ENCODE data around the gene BCAS3.

The BCAS3 gene

GRCh38 chr17:61361084-61361483 is 683.4 kb downstream of the BCAS3 start:
- no peaks in the 10 kb centered on the region for H3K27me3 ChIP-seq
- TF ChIP-seq CTCF (IDR thresholded peaks at IDR 0.05), result no peak
- H3K27ac ChIP-seq, result peak overlapping the region in 1 of 2 donors; percentile 6
- H3K36me3 ChIP-seq, result no peaks in the 10 kb centered on the region
- intact Hi-C loops (cut with DNase I; ENCODE audit: low total_unique reads), result no loop called here
- H3K4me3 ChIP-seq, result no peak overlapping the region
- H3K4me1 ChIP-seq, result peaks cover 0 to 26% (median 5%) of the 10 kb centered on the region in 4 donors
- no peak for DNase-seq
- H3K9me3 ChIP-seq, result no peaks in the 10 kb centered on the region

GRCh38 chr17:61362396-61362795 is 684.7 kb downstream of the BCAS3 start:
- intact Hi-C loops (cut with DNase I; ENCODE audit: low total_unique reads), result no loop called here
- no peak for TF ChIP-seq CTCF (IDR thresholded peaks at IDR 0.05)
- H3K27ac ChIP-seq, result no peak overlapping the region
- peaks cover 0 to 18% (median 4%) of the 10 kb centered on the region in 4 donors for H3K4me1 ChIP-seq
- no peaks in the 10 kb centered on the region for H3K27me3 ChIP-seq
- no peaks in the 10 kb centered on the region for H3K9me3 ChIP-seq
- DNase-seq, result no peak
- no peaks in the 10 kb centered on the region for H3K36me3 ChIP-seq
- H3K4me3 ChIP-seq, result no peak overlapping the region

- TF ChIP-seq CTCF (IDR thresholded peaks at IDR 0.05), result no peak
- H3K27ac ChIP-seq, result no peak overlapping the region
These were observed 685.4 kb downstream of the BCAS3 start for GRCh38 chr17:61362852-61363600.

GRCh38 chr17:61363601-61364462 is 686.2 kb downstream of the BCAS3 start:
- no peak for DNase-seq
- H3K27ac ChIP-seq, result no peak overlapping the region
- intact Hi-C loops (cut with DNase I; ENCODE audit: low total_unique reads), result no loop called here
- no peaks in the 10 kb centered on the region for H3K27me3 ChIP-seq
- no peak overlapping the region for H3K4me3 ChIP-seq
- no peak for TF ChIP-seq CTCF (IDR thresholded peaks at IDR 0.05)
- peaks cover 0 to 18% (median 4%) of the 10 kb centered on the region in 4 donors for H3K4me1 ChIP-seq
- peaks cover 0 to 4% (median 4%) of the 10 kb centered on the region in 3 donors for H3K36me3 ChIP-seq
- no peaks in the 10 kb centered on the region for H3K9me3 ChIP-seq

More at GRCh38 chr17:61362852-61363600, 685.4 kb downstream of the BCAS3 start:
- intact Hi-C loops (cut with DNase I; ENCODE audit: low total_unique reads), result no loop called here
- Histone ChIP-seq H3K4me1 (peaks cover 0 to 18% (median 4%) of the 10 kb centered on the region in 4 donors), H3K36me3 (peaks cover 0 to under 1% (median 0%) of the 10 kb centered on the region in 3 donors), H3K4me3 (no peak overlapping the region), H3K27me3 (no peaks in the 10 kb centered on the region), H3K9me3 (no peaks in the 10 kb centered on the region)
- no peak for DNase-seq

- no peak for TF ChIP-seq CTCF (IDR thresholded peaks at IDR 0.05)
- intact Hi-C loops (cut with DNase I; ENCODE audit: low total_unique reads), result no loop called here
- H3K4me3 ChIP-seq, result no peak overlapping the region
- H3K4me1 ChIP-seq, result peaks cover 0 to 18% (median 4%) of the 10 kb centered on the region in 4 donors
- H3K27me3 ChIP-seq, result no peaks in the 10 kb centered on the region
- H3K9me3 ChIP-seq, result no peaks in the 10 kb centered on the region
- peaks cover 0 to 7% (median 4%) of the 10 kb centered on the region in 3 donors for H3K36me3 ChIP-seq
- no peak for DNase-seq
- no peak overlapping the region for H3K27ac ChIP-seq
These were observed 686.8 kb downstream of the BCAS3 start for GRCh38 chr17:61364463-61364846.

All from tibial artery (tissue), 4 donors.